HG03135 (cell line): ENCODE data around the gene MYL12B.
"Not testable (repeated sequence)": the region's sequence is repeated elsewhere in the genome, so short reads cannot be mapped to it uniquely, and the experiment has no call there.

Source experiments
- ATAC-seq: cut with Tn5 transposase; IDR thresholded peaks from one replicate; pipeline ENCODE4 v1.9.1; 2021; ENCODE audit warnings: mild to moderate bottlenecking, moderate library complexity; ENCODE audit not compliant: unreplicated experiment

The MYL12B gene

GRCh38 chr18:3294435-3295080 is 32.6 kb downstream of the MYL12B start:
- ATAC-seq, result no peak

- ATAC-seq, result peak; percentile 99
Measured at GRCh38 chr18:3297025-3297984, 35.4 kb downstream of the MYL12B start.

- ATAC-seq, result no peak
Measured at GRCh38 chr18:3304832-3305231, 42.9 kb downstream of the MYL12B start.

GRCh38 chr18:3305354-3305762 is 43.4 kb downstream of the MYL12B start:
- ATAC-seq, result no peak

DNA sequence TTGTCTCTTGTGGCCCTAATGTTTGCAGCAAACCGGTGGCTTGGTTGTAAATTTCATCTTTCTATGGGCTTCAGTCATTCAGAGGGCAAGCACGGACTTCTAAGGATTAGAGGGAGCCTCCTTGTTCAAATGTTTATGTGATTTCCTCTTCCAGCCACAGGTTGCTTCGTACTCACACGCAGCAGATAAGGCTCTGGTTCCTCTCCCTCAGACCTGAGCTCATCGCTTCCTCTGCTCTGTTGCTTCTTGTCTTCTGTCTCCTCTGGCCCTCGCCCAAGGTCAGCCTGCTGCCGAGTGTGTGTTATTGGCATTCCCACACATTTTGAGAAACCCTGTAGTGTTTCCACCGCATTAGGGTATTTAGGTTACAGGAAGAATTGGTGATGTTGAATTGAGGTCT is 44.0 kb downstream of the MYL12B start:
- ATAC-seq, result no peak

GRCh38 chr18:3306391-3306790 is 44.5 kb downstream of the MYL12B start:
- no peak for ATAC-seq

GRCh38 chr18:3313685-3314084 is 51.8 kb downstream of the MYL12B start:
- no peak for ATAC-seq

DNA sequence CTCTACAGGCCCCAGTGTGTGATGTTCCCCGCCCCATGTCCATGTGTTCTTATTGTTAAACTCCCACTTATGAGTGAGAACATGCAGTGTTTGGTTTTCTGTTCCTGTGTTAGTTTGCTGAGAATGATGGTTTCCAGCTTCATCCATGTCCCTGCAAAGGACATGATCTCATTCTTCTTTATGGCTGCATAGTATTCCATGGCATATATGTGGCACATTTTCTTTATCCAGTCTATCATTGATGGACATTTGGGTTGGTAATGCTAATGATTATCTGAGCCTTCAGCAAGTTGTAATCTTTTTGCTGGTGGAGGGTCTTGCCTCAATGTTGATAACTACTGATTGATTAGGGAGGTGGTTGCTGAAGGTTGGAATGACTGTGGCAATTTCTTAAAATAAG is 53.4 kb downstream of the MYL12B start:
- ATAC-seq, result not testable (repeated sequence)

DNA sequence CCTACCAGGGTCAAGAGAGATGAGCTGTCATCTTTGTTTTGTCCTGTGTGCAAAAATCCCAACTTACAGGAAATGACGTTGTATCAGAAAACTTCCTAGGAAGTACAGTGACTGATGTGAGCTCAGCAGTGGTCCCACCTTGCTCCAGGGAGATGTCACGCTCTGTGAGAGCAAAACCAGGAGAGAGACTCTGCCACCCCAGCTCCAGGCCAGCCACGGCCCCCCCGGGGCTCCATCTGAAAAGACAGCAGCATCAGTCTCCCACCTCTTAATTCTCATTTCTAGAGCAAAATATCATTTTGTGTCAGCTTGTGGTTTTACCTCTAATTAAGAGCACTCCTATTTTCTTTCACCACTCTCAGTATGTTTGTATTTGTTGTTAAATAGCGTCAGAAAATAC is 57.5 kb downstream of the MYL12B start:
- ATAC-seq, result no peak

DNA sequence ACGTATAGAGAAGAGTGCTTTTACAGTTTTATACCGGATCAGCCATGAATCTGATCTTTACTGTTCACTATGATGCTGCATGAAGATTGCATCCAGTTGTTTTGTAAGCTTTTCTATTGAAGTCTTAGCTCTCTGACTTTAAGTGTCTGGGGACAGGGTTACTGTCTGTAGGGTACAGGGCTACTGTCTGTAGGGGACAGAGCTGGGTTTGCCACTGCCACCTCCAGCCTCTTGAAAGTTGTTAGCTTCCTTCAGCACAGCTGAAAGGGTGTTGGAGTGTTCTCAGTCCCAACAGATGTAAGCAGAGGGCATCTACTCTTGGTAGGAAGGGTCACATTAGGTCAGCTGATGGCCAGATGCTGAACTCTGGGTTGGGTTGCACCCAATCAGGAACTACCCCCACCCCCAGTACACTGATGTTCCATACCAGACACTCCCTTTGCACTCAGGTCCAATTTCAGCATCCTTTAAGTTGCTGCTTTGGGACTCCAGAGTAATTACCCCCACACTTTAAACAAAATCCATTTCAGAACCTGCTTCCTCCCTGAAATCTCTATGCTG is 58.0 kb downstream of the MYL12B start:
- ATAC-seq, result no peak

DNA sequence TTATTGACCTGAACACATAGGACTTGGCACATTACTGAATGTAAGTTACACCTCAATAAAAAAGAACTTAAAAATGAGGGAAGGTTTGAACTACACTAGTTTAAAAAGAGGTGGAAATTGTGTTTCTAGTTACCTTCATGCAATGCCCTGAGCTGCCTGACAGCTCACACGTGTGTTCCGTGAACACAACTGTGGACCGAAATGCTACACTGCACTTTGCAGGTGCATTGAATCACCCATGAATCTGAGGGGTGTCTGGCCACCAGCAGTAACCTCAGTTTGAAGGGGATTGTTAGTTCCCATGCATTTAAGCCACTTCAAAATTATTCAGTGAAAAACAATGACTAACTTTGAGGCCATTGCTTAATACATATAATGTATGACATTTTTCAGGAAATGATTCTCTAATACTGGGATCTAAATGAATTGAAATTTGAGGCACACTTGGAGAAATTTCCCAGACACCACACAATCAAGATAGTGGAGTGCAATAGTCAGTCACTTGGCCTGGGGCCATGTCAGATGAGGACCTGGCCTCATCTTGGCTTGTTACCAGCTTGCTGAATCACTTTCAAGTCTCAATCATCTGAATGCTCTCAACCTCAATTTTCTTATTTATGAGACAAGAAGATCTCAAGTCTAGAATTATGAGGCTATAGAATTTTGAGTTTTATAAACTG is 59.3 kb downstream of the MYL12B start:
- no peak for ATAC-seq

DNA sequence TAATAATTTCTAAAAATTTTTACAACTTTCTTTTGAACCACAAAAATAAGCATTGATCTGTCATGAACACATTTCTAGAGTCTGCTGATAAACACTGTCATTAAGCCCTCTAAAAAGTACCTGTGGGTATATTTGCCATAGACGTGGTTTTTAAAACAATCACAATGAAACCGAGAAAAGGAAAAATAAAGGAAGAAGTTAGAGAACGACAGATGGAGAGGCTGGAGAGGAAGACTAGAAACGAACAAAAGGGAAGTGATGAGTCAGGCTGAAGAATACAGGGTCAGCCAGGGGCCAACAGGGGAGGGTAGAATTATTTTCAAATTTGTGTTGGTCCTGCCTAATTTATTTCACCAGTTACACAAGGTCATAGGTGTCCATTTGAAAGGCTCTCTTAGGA is 62.0 kb downstream of the MYL12B start:
- ATAC-seq, result no peak
